ENCODE data around the gene MAN2A1.

The MAN2A1 gene

DNA sequence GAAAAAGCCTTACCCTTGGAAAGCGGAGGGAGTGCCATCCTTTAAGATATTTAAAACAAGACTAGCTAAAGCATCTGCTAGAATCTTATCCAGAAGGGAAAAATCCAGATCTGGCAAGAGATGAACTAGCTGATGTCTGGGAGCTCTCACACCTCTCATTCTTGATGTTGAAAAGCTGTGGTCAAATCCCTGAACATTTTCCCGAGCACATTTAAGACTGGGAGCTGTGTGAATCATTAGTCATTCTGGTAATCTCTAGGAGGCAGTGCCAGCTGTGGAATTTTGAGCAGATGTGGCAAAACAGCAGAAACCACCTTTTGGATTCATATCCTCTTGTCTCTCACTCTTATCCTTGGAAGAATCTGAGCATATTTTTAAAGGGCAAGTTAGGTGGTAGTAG lies 218.0 kb downstream of the MAN2A1 start:
- peak; percentile 44 for DNase-seq (ENCODE audit: low read depth)

DNA sequence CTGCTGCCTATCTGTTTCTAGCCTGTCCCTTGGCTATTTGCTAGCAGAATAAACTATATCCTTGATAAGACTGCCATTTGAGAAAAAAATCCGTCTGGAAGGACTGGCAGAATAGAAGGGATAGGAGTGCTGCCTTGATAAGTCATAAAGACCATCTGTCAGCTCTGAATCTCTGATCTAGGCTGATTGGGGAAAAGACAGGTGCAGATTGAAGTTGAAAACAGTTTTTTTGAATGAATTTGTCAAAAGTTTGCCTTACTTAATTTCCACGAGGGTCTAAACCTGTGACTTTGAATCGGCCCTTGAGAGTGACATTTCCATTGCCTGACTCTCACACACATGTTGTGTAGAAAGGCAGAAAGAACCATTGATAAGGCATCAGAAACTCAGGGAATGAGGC lies 218.6 kb downstream of the MAN2A1 start:
- DNase-seq (ENCODE audit: low read depth), result no peak

DNA sequence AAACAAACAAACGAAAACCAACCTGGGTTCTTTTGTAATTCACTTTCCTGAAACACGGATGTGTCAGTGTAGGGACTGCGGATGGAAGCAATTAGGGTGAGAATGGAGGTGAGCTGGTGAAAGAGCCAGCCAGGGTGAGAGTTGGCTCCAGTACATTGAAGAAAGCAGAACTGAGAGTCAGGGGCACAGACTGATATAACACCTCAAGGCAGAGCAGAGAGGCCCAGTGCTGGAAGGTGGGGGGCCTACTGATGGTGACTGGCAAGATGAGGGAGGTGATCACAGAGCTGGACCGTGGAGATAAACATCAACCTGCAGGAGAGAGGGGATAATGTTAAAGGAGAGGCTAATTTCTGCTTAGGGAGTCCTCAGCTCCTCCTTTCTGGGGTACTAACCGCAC lies 221.1 kb downstream of the MAN2A1 start:
- no peak for DNase-seq (ENCODE audit: low read depth)

DNA sequence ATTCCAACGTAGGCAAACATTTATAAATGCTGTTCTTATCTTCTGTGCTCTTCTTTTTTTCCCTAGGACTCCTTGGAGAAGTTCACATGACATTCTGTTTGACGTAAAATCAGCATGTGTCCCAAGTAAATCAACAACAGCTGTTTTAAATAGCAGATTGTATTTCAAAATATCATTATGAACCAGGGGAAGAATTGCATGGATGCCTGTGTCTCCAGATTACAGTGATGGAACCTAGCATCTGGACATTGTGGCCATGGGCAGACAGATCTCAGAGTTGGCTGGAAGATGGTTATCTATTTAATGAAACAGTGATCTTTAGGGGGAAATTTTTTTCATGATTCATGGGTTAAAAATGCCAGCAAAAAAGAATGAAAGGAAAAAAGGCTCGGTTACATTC lies 222.0 kb downstream of the MAN2A1 start:
- peak; percentile 37 for DNase-seq (ENCODE audit: low read depth)

DNA sequence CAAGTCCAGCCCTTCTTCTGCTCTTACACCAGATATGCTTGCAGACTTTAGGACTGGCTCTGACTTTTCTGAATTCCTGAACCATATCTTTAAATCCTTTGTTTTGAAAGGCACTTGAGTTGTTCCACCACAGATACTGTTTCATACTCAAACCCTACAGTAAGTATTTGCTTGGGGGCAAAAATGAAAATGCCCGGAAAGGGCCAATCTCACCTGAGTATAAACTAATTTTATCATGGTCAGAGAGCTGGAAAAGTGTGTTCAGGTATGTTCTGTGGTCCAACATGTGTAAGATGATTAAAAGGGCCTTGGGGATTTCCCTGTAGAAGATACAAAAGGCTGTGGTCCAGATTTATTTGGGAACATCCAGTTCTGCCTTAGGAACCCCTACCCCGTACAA lies 225.2 kb downstream of the MAN2A1 start:
- no peak for DNase-seq (ENCODE audit: low read depth)

DNA sequence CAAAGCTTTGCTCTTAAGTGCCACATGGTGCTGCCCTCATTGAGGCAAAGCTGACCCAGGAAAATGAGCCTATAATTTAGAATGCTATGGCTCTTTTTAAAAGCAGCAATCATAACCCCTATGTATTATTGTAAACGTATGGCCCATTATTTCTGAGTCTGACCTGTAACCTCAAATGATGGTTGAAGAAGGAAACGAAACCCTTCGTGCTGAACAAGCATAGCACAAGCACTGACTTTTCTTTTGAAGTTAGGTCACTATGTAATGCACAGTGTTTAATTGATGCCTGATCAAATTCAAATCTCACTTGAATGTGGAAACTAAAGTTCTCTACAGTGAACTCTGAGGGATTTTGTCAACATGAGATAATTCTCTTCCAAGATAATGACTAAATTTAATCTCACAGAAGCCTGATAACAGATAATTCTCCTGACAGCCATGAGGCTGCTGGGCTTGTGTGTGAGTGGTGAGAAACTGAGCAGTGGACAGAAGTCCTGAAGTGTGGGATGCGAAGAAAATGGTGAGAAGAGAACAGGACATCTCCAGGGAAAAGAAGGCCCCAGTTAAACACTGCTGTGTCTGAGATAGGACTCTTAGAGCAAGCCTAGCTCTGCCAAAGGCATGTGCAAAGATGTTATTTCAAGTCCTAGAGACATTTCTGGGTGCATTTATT lies 226.9 kb downstream of the MAN2A1 start:
- DNase-seq (ENCODE audit: low read depth), result no peak
